ENCODE data around the gene BBOF1.
"Not testable (repeated sequence)": the region's sequence is repeated elsewhere in the genome, so short reads cannot be mapped to it uniquely, and the experiment has no call there.

BBOF1 gene

GRCh38 chr14:74018586-74019407 is at the start of gene BBOF1, which contains the start of gene ENTPD5:
BBOF1 (plus strand) TSS chr14:74019349; CDS start chr14:74019479, 130 bp downstream.
ENTPD5 (minus strand) TSS chr14:74019288; CDS start chr14:73988102, 31,186 bp downstream.
- peak; percentile 81 for DNase-seq

GRCh38 chr14:73973497-73973896 is 45.7 kb upstream of the BBOF1 start:
- DNase-seq: peak; percentile 70

GRCh38 chr14:73976125-73976524 is 43.0 kb upstream of the BBOF1 start:
- no peak for DNase-seq

- no peak for DNase-seq
These were observed 41.3 kb upstream of the BBOF1 start for GRCh38 chr14:73977896-73978295.

- DNase-seq: no peak
These were observed 31.1 kb upstream of the BBOF1 start for GRCh38 chr14:73988065-73988464.

GRCh38 chr14:73988656-73989055 is 30.5 kb upstream of the BBOF1 start:
- not testable (repeated sequence) for DNase-seq

- no peak for DNase-seq
These were observed 28.1 kb upstream of the BBOF1 start for GRCh38 chr14:73991092-73991491.

- DNase-seq: not testable (repeated sequence)
These were observed 24.2 kb upstream of the BBOF1 start for GRCh38 chr14:73994926-73995325.

GRCh38 chr14:73995977-73996378 is 23.2 kb upstream of the BBOF1 start:
- DNase-seq: no peak

GRCh38 chr14:73996731-73997107 is 22.4 kb upstream of the BBOF1 start:
- DNase-seq: no peak

- DNase-seq: no peak
These were observed 21.8 kb upstream of the BBOF1 start for GRCh38 chr14:73997108-73997943.

- DNase-seq: no peak
These were observed 21.2 kb upstream of the BBOF1 start for GRCh38 chr14:73997944-73998447.

- DNase-seq: no peak
These were observed 20.4 kb upstream of the BBOF1 start for GRCh38 chr14:73998726-73999125.

- DNase-seq: not testable (repeated sequence)
These were observed 13.5 kb upstream of the BBOF1 start for GRCh38 chr14:74005664-74006063.

- no peak for DNase-seq
These were observed 10.2 kb upstream of the BBOF1 start for GRCh38 chr14:74008843-74009499.

- no peak for DNase-seq
These were observed 4.8 kb upstream of the BBOF1 start for GRCh38 chr14:74014299-74014698.

GRCh38 chr14:74015176-74015575 is 4.0 kb upstream of the BBOF1 start:
- DNase-seq: no peak

- DNase-seq: no peak
These were observed 3.2 kb upstream of the BBOF1 start for GRCh38 chr14:74015963-74016362.

- no peak for DNase-seq
These were observed 969 bp upstream of the BBOF1 start for GRCh38 chr14:74018174-74018585.

- no peak for DNase-seq
These were observed 424 bp downstream of the BBOF1 start for GRCh38 chr14:74019408-74020137.

- no peak for DNase-seq
These were observed 3.2 kb downstream of the BBOF1 start for GRCh38 chr14:74022346-74022745.

- DNase-seq: no peak
These were observed 10.0 kb downstream of the BBOF1 start for GRCh38 chr14:74029136-74029535.
